NCI-H526 treated with DMSO at 0.1 percent for 48 hours (cell line): ENCODE results near the gene SSR2.

ENCODE experiments used
- DNase-seq: peaks from one replicate; lab custom pipeline; 2025; lab: John Stamatoyannopoulos, UW

The SSR2 gene

GRCh38 chr1:156020293-156021092 lies at the start of gene SSR2:
Gene SSR2, minus strand, starts transcription at chr1:156020951. Its CDS starts 784 bp downstream, at chr1:156020167.
- peak; percentile 96 for DNase-seq

- DNase-seq = no peak
These were observed 49.8 kb upstream of the SSR2 start for GRCh38 chr1:156070548-156070947.

GRCh38 chr1:156069490-156070455 lies 49.0 kb upstream of the SSR2 start:
- DNase-seq = no peak

GRCh38 chr1:156067262-156067661 lies 46.5 kb upstream of the SSR2 start:
- no peak for DNase-seq

GRCh38 chr1:156065871-156066270 lies 45.1 kb upstream of the SSR2 start:
- DNase-seq = no peak

GRCh38 chr1:156065212-156065611 lies 44.5 kb upstream of the SSR2 start:
- no peak for DNase-seq

GRCh38 chr1:156064615-156065014 lies 43.9 kb upstream of the SSR2 start:
- no peak for DNase-seq

- no peak for DNase-seq
These were observed 43.2 kb upstream of the SSR2 start for GRCh38 chr1:156063997-156064285.

GRCh38 chr1:156062189-156062588 lies 41.4 kb upstream of the SSR2 start:
- no peak for DNase-seq

GRCh38 chr1:156060937-156061636 lies 40.3 kb upstream of the SSR2 start, which contains the start of gene RAB25:
Gene RAB25, plus strand, starts transcription at chr1:156061160. Its CDS starts 241 bp downstream, at chr1:156061401.
- DNase-seq = peak; percentile 94

GRCh38 chr1:156056326-156056849 lies 35.6 kb upstream of the SSR2 start:
- DNase-seq = no peak

- no peak for DNase-seq
These were observed 34.7 kb upstream of the SSR2 start for GRCh38 chr1:156055281-156056048.

- DNase-seq = peak; percentile 100
These were observed 33.9 kb upstream of the SSR2 start, which contains the start of gene LAMTOR2 for GRCh38 chr1:156054500-156055280. Gene LAMTOR2, plus strand, starts transcription at chr1:156054782. Its CDS starts 108 bp downstream, at chr1:156054890.

GRCh38 chr1:156053768-156054499 lies 33.2 kb upstream of the SSR2 start, which contains the start of gene UBQLN4:
Gene UBQLN4, minus strand, starts transcription at chr1:156053798. Its CDS starts 97 bp downstream, at chr1:156053701.
- DNase-seq = peak; percentile 77

GRCh38 chr1:156052862-156053767 lies 32.4 kb upstream of the SSR2 start:
- peak; percentile 79 for DNase-seq

- no peak for DNase-seq
These were observed 30.4 kb upstream of the SSR2 start for GRCh38 chr1:156051011-156051725.

- no peak for DNase-seq
These were observed 29.6 kb upstream of the SSR2 start for GRCh38 chr1:156050376-156050775.
